Brain microvascular endothelial cell (primary cell): ENCODE results near the gene BCL2.
A peak's percentile ranks its signal among the peaks of the same experiment; 100 is the strongest.

Experiments
- DNase-seq: peaks from one replicate; pipeline ENCODE4 v3.0.0-alpha.2; 2020
- H3K27ac ChIP-seq: fragments of 250-450 bp; sonication (Bioruptor Pico); 2 replicates; pipeline ENCODE4 v1.5.1; 2020; ENCODE audit warnings: mild to moderate bottlenecking, moderate library complexity
- H3K27me3 ChIP-seq: fragments of 250-450 bp; sonication (Bioruptor Pico); replicated peaks from 2 replicates; pipeline ENCODE4 v1.5.1; 2020; ENCODE audit warnings: mild to moderate bottlenecking
- H3K36me3 ChIP-seq: fragments of 250-450 bp; sonication (Bioruptor Pico); replicated peaks from 2 replicates; pipeline ENCODE4 v1.5.1; 2020; ENCODE audit warnings: mild to moderate bottlenecking
- H3K4me3 ChIP-seq: 2 replicates; pipeline ENCODE4 v1.5.1; 2011; ENCODE audit warnings: low read depth, mild to moderate bottlenecking, control low read depth, low read length, moderate library complexity
- CTCF ChIP-seq: IDR thresholded peaks from 2 replicates; pipeline ENCODE4 v1.5.1; 2011; ENCODE audit warnings: low read depth, mild to moderate bottlenecking, moderate library complexity, low read length, control low read depth, inconsistent platforms; ENCODE audit errors: missing control alignments
- in situ Hi-C: cut with HindIII; loops from 2 replicates; pipeline ENCODE4 v1.10.0; 2017; ENCODE audit warnings: low sequenced_read_pairs, low pct_ligation_motif_present

BCL2 gene

GRCh38 chr18:63331105-63331504 lies 11.5 kb upstream of the BCL2 start:
- no peak overlapping the region for H3K27ac ChIP-seq
- no peak for DNase-seq
- H3K36me3 ChIP-seq = peaks cover 43% of the 10 kb centered on the region
- no peak for TF ChIP-seq CTCF
- no peak overlapping the region for H3K4me3 ChIP-seq
- in situ Hi-C loops = no loop called here
- no peaks in the 10 kb centered on the region for H3K27me3 ChIP-seq

GRCh38 chr18:63329431-63330145 lies 10.0 kb upstream of the BCL2 start:
- DNase-seq = no peak
- Histone ChIP-seq H3K27me3 (no peaks in the 10 kb centered on the region), H3K27ac (no peak overlapping the region), H3K4me3 (no peak overlapping the region), H3K36me3 (peaks cover 28% of the 10 kb centered on the region)
- in situ Hi-C loops = loop anchor here (10.0 kb wide), 1 partner anchor 195 kb away; no protein-coding TSS in a partner anchor
- no peak for TF ChIP-seq CTCF

- in situ Hi-C loops = loop anchor here (10.0 kb wide), 1 partner anchor 191 kb away; no protein-coding TSS in a partner anchor
- peaks cover 5% of the 10 kb centered on the region for H3K36me3 ChIP-seq
- no peak for TF ChIP-seq CTCF
- no peak overlapping the region for H3K4me3 ChIP-seq
- H3K27ac ChIP-seq = no peak overlapping the region
- no peak for DNase-seq
- H3K27me3 ChIP-seq = no peaks in the 10 kb centered on the region
Measured at GRCh38 chr18:63326011-63326410, 6.4 kb upstream of the BCL2 start.

GRCh38 chr18:63325086-63325686 lies 5.6 kb upstream of the BCL2 start:
- DNase-seq = no peak
- Histone ChIP-seq H3K36me3 (peaks cover under 1% of the 10 kb centered on the region), H3K4me3 (no peak overlapping the region), H3K27ac (no peak overlapping the region), H3K27me3 (no peaks in the 10 kb centered on the region)
- in situ Hi-C loops = loop anchor here (10.0 kb wide), 1 partner anchor 190 kb away; no protein-coding TSS in a partner anchor
- TF ChIP-seq CTCF = no peak

- no peak overlapping the region for H3K27ac ChIP-seq
- TF ChIP-seq CTCF = peak; percentile 81
- DNase-seq = peak; percentile 51
- H3K27me3 ChIP-seq = peaks cover 2% of the 10 kb centered on the region
- H3K4me3 ChIP-seq = no peak overlapping the region
- H3K36me3 ChIP-seq = no peaks in the 10 kb centered on the region
- in situ Hi-C loops = loop anchor here (10.0 kb wide), 1 partner anchor 188 kb away; no protein-coding TSS in a partner anchor
Measured at GRCh38 chr18:63322908-63323634, 3.5 kb upstream of the BCL2 start.
